GM10248 (cell line): ENCODE data around the gene BABAM2.
"Not testable (repeated sequence)": the region's sequence is repeated elsewhere in the genome, so short reads cannot be mapped to it uniquely, and the experiment has no call there.

Source experiments
- CTCF ChIA-PET: fragments of 300-600 bp; sonication (Branson Sonifier 250); formaldehyde crosslinking; extraction: SDS; loops from one replicate; lab custom pipeline; 2021; ENCODE audit warnings: antibody characterized with exemption; lab: Yijun Ruan, JAX
- POLR2A ChIA-PET: fragments of 350-650 bp; sonication (Branson Sonifier 250); formaldehyde crosslinking; extraction: SDS; loops from one replicate; lab custom pipeline; 2020; ENCODE audit warnings: antibody characterized with exemption; lab: Yijun Ruan, JAX
- DNase-seq: peaks from one replicate; pipeline ENCODE4 v3.0.0; 2012; ENCODE audit errors: extremely low spot score
- TF ChIP-seq, protein P1 (sequence below): IDR thresholded peaks from 2 replicates; pipeline ENCODE4 v1.5.1; 2012; ENCODE audit warnings: mild to moderate bottlenecking, low read depth; ENCODE audit errors: extremely low read depth, missing control alignments, control extremely low read depth

Gene BABAM2

DNA sequence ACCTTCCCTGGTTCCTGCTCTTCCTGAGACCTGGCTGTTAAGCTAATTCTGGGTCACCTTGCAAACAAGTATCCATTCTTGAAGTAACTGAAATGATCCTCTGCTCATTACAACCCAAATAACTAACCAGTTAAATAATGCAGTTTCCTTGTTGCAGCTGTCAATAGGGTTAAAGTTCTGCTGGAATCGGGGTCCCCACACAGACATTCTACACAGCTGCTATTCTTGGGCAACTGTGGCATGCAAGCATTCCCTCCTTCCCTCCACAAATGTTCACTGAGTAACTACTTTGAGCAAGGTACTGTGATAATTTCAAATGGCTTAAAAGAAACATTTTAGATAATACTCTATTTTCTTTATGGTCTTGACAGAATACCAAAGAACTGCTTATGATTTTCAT, 17.4 kb upstream of the BABAM2 start:
- TF ChIP-seq, protein P1, sequence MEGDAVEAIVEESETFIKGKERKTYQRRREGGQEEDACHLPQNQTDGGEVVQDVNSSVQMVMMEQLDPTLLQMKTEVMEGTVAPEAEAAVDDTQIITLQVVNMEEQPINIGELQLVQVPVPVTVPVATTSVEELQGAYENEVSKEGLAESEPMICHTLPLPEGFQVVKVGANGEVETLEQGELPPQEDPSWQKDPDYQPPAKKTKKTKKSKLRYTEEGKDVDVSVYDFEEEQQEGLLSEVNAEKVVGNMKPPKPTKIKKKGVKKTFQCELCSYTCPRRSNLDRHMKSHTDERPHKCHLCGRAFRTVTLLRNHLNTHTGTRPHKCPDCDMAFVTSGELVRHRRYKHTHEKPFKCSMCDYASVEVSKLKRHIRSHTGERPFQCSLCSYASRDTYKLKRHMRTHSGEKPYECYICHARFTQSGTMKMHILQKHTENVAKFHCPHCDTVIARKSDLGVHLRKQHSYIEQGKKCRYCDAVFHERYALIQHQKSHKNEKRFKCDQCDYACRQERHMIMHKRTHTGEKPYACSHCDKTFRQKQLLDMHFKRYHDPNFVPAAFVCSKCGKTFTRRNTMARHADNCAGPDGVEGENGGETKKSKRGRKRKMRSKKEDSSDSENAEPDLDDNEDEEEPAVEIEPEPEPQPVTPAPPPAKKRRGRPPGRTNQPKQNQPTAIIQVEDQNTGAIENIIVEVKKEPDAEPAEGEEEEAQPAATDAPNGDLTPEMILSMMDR = no peak
- no peak for DNase-seq
- ChIA-PET CTCF (no interaction called here), POLR2A (no interaction called here)

DNA sequence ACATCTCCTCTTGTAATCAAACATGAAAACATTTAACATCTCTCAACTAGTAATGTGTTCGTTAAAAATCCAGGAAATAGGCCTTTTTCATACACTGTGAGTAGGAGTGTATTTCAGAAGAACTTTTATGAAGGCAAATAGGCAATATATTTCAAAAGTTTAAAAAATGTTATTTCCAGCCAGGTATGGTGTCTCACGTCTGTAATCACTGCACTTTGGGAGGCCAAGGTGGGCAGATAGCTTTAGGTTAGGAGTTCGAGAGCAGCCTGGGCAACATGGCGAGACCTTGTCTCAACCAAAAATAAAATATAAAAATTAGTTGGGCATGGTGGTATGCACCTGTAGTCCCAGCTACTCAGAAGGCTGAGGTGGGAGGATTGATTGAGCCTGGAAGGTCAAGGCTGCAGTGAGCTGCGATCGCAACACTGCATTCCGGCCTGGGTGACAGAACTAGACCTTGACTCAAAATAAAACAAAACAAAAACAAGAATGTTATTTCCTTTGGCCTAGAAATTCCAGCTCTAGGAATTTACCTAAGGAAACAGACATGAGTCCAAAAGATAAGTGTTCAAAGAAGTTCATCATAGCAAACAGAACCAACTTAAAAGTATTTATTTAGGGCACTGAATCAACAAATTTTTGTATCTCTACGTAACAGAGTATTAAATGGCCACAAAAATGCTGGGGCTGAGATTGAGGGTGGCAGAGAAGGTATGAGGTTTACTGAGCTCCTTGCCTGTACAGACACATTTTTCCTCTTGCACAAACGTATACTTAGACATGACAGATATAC, 15.2 kb upstream of the BABAM2 start:
- no peak for DNase-seq
- CTCF ChIA-PET = no interaction called here
- TF ChIP-seq, protein P1 = no peak
- POLR2A ChIA-PET = no interaction called here

DNA sequence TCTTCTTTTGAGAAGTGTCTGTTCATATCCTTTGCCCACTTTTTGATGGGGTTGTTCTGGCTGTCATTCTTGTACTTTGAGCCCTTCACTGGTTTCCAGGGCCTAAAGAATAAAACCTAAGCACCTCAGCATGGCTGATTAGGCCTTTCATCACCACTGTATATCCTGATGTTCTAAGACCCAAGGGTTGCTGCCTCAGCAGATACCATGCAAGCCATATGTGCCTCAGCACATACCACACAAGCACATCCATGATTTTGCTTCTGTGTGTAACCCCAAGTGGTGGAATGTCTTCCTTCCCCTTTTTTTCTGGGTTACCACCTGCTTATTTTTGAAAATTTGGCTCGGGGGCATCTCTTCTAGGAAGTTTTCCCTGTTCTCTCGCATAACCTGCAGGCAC, 11.7 kb upstream of the BABAM2 start:
- ChIA-PET POLR2A (no interaction called here), CTCF (interaction anchor here (1.5 kb wide), 1 partner anchor 14 kb away, joined by 4 read pairs; no protein-coding TSS in a partner anchor)
- TF ChIP-seq, protein P1 = no peak
- DNase-seq = no peak

DNA sequence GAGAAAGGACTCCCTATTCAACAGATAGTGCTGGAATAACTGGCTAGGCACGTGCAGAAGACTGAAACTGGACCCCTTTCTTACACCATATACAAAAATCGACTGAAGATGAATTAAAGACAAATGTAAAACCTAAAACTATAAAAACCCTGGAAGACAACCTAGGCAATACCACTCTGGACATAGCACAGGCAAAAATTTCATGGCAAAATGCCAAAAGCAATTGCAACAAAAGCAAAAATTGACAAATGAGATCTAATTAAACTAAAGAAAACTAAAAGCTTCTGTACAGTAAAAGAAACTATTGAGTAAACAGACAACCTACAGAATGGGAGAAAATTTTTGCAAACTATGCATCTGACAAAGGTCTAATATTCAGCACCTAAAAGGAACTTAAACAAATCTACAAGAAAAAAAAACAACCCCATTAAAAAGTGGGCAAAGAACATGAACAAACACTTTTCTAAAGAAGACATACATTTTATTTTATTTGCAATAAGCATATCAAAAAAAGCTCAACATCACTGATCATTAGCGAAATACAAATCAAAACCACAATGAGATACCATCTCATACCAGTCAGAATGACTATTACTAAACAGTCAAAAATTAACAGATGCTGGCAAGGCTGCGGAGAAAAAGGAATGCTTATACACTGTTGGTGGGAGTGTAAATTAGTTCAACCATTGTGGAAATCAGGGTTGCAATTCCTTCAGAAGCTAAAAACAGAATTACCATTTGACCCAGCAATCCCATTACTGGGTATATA, 8.5 kb upstream of the BABAM2 start:
- CTCF ChIA-PET = interaction anchor here (1.2 kb wide), 1 partner anchor 10 kb away, joined by 4 read pairs; no protein-coding TSS in a partner anchor
- POLR2A ChIA-PET, DNase-seq: not testable (repeated sequence)

DNA sequence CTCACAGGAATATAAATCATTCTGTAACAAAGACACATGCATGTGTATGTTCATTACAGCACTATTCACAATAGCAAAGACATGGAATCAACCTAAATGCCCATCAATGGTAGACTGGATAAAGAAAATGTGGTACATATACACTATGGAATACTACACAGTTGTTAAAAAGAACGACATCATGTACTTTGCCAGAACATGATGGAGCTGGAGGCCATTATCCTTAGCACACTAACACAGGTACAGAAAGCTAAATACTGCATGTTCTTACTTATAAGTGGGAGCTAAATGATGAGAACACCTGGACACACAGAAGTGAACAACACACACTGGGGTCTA, 8.0 kb upstream of the BABAM2 start:
- CTCF ChIA-PET = interaction anchor here (1.2 kb wide), 1 partner anchor 11 kb away, joined by 4 read pairs; no protein-coding TSS in a partner anchor
- POLR2A ChIA-PET, DNase-seq: not testable (repeated sequence)

DNA sequence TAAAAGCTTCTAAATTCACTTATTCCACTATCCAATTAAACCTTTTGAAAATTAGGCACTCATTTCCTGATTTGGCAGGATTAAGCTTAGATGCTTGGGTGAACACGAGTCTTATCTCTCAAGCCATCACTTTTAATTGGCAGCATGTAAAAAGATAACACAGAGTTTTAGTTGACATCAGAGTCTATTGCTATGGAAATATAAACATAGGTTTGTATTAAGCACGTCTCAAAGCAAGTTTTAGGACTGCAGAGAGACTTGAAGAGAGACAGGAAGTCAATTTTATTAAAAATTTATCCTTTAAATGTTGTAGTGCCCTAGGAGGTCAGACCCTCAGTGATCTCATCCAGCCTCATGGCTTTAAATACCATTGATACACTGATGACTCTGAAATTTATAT, 5.9 kb upstream of the BABAM2 start:
- CTCF ChIA-PET = interaction anchor here (1.4 kb wide), 1 partner anchor 46 kb away, joined by 4 read pairs; no protein-coding TSS in a partner anchor
- no peak for DNase-seq
- TF ChIP-seq, protein P1 = no peak
- POLR2A ChIA-PET = no interaction called here

DNA sequence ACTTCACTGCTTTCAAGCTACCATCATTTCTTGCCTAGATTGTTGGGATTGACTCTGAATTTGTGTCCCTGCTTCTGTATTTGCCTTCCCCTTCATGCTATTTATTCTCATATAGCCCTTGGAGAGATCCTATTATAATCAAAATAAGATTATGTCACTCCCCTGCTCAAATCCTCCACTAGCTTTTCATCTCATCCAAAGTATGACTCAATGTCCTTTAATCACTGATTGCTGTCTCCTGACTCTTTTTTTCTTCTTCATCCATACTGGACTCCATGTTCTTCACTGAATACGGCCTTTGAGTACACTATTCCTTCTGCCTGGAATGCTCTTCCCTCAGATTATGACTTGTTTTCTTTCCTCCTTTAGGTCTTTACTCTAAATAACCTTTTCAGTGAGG, 5.3 kb upstream of the BABAM2 start:
- POLR2A ChIA-PET = no interaction called here
- CTCF ChIA-PET = interaction anchor here (1.4 kb wide), 1 partner anchor 47 kb away, joined by 4 read pairs; no protein-coding TSS in a partner anchor
- TF ChIP-seq, protein P1 = no peak
- DNase-seq = no peak
